MM.1S (cell line): Measurements from ENCODE around the gene LMAN2L.

Source experiments
- DNase-seq: peaks from one replicate; pipeline ENCODE4 v3.0.0-alpha.2; 2015
- H2AFZ ChIP-seq: fragments of 300-600 bp; sonication (generic); 2 replicates; pipeline ENCODE4 v1.6.0; 2016; ENCODE audit warnings: antibody characterized with exemption, low read length
- H3F3A ChIP-seq: fragments of 300-600 bp; sonication (generic); 2 replicates; pipeline ENCODE4 v1.6.1; 2016; ENCODE audit warnings: mild to moderate bottlenecking, antibody characterized with exemption, low read length, moderate library complexity, mixed read lengths; ENCODE audit not compliant: insufficient read depth
- H3K27ac ChIP-seq: fragments of 300-600 bp; sonication (generic); 2 replicates; pipeline ENCODE4 v1.5.1; 2016; ENCODE audit warnings: mild to moderate bottlenecking, low read length
- H3K27me3 ChIP-seq: fragments of 300-600 bp; sonication (generic); replicated peaks from 2 replicates; pipeline ENCODE4 v1.6.0; 2016; ENCODE audit warnings: low read length; ENCODE audit not compliant: insufficient read depth
- H3K36me3 ChIP-seq: fragments of 300-600 bp; sonication (generic); replicated peaks from 2 replicates; pipeline ENCODE4 v1.6.1; 2016; ENCODE audit warnings: mild to moderate bottlenecking, low read length, mixed read lengths; ENCODE audit not compliant: insufficient read depth
- H3K4me1 ChIP-seq: fragments of 300-600 bp; sonication (generic); 2 replicates; pipeline ENCODE4 v1.6.1; 2016; ENCODE audit warnings: low read length, mixed read lengths
- H3K4me2 ChIP-seq: fragments of 300-600 bp; sonication (generic); 2 replicates; pipeline ENCODE4 v1.6.0; 2016; ENCODE audit warnings: low read depth, low read length
- H3K4me3 ChIP-seq: fragments of 300-600 bp; sonication (generic); 2 replicates; pipeline ENCODE4 v1.5.1; 2016; ENCODE audit warnings: low read length, mixed read lengths
- H3K79me2 ChIP-seq: fragments of 300-600 bp; sonication (generic); 2 replicates; pipeline ENCODE4 v1.6.1; 2016; ENCODE audit warnings: mixed run types, low read length, mixed read lengths
- H3K9ac ChIP-seq: fragments of 300-600 bp; sonication (generic); 2 replicates; pipeline ENCODE4 v1.6.1; 2016; ENCODE audit warnings: low read length, mixed read lengths
- H3K9me2 ChIP-seq: fragments of 300-600 bp; sonication (generic); replicated peaks from 2 replicates; pipeline ENCODE4 v1.6.1; 2016; ENCODE audit warnings: mild to moderate bottlenecking, low read length, mixed read lengths; ENCODE audit not compliant: insufficient read depth
- H3K9me3 ChIP-seq: fragments of 300-600 bp; sonication (generic); replicated peaks from 2 replicates; pipeline ENCODE4 v1.6.1; 2016; ENCODE audit warnings: mild to moderate bottlenecking, low read length, mixed read lengths; ENCODE audit not compliant: insufficient read depth
- H4K20me1 ChIP-seq: fragments of 300-600 bp; sonication (generic); 2 replicates; pipeline ENCODE4 v1.6.1; 2016; ENCODE audit warnings: mild to moderate bottlenecking, low read length, moderate library complexity, mixed read lengths; ENCODE audit not compliant: insufficient read depth
- CTCF ChIP-seq: fragments of 300-600 bp; sonication (generic); IDR thresholded peaks from 2 replicates; pipeline ENCODE4 v1.5.1; 2016; ENCODE audit warnings: antibody characterized with exemption, low read length, mixed read lengths
- EZH2 ChIP-seq: fragments of 300-600 bp; sonication (generic); optimal IDR thresholded peaks from 2 replicates; pipeline ENCODE3; 2017; ENCODE audit warnings: low read depth, mild to moderate bottlenecking, antibody characterized with exemption, low read length, mixed read lengths
- EZH2phosphoT487 ChIP-seq: fragments of 300-600 bp; sonication (generic); IDR thresholded peaks from 2 replicates; pipeline ENCODE4 v1.6.1; 2018; ENCODE audit warnings: antibody characterized with exemption, low read length

The LMAN2L gene

GRCh38 chr2:96773922-96774321, 34.1 kb upstream of the LMAN2L start:
- Histone ChIP-seq H3K4me2 (peak overlapping the region; percentile 70), H3K4me1 (no peaks in the 10 kb centered on the region), H3K79me2 (no peaks in the 10 kb centered on the region), H3F3A (no peaks in the 10 kb centered on the region), H3K27me3 (no peaks in the 10 kb centered on the region), H3K9ac (peak overlapping the region; percentile 29; the same call in 1 of the 2 replicates), H4K20me1 (no peaks in the 10 kb centered on the region), H3K27ac (peak overlapping the region; percentile 26; the same call in 1 of the 2 replicates), H2AFZ (peak overlapping the region; percentile 86), H3K4me3 (peak overlapping the region; percentile 54), H3K9me2 (no peaks in the 10 kb centered on the region), H3K36me3 (no peaks in the 10 kb centered on the region), H3K9me3 (no peaks in the 10 kb centered on the region)
- TF ChIP-seq EZH2 (no peak), CTCF (no peak), EZH2phosphoT487 (no peak)
- peak; percentile 50 for DNase-seq

GRCh38 chr2:96772903-96773671, 33.2 kb upstream of the LMAN2L start:
- Histone ChIP-seq H3K4me1 (no peaks in the 10 kb centered on the region), H3K4me2 (no peak overlapping the region)

GRCh38 chr2:96771796-96772618, 32.1 kb upstream of the LMAN2L start:
- H3K4me2 ChIP-seq: no peak overlapping the region
- H3K79me2 ChIP-seq: peaks cover 3% of the 10 kb centered on the region; the same call in 1 of the 2 replicates
- H3K9me2 ChIP-seq: no peaks in the 10 kb centered on the region
- no peak overlapping the region for H3K27ac ChIP-seq
- no peaks in the 10 kb centered on the region for H3K9me3 ChIP-seq
- H3K4me3 ChIP-seq: no peak overlapping the region
- TF ChIP-seq CTCF (no peak), EZH2 (no peak), EZH2phosphoT487 (no peak)
- H3K27me3 ChIP-seq: no peaks in the 10 kb centered on the region
- no peaks in the 10 kb centered on the region for H3K4me1 ChIP-seq
- DNase-seq: no peak
- H3K9ac ChIP-seq: no peak overlapping the region
- no peaks in the 10 kb centered on the region for H3K36me3 ChIP-seq
- no peak overlapping the region for H2AFZ ChIP-seq
- H4K20me1 ChIP-seq: no peaks in the 10 kb centered on the region
- H3F3A ChIP-seq: no peaks in the 10 kb centered on the region

More at GRCh38 chr2:96772903-96773671, 33.2 kb upstream of the LMAN2L start:
- no peak for TF ChIP-seq CTCF
- no peak for TF ChIP-seq EZH2phosphoT487
- TF ChIP-seq EZH2: no peak
- H3K9me3 ChIP-seq: no peaks in the 10 kb centered on the region
- DNase-seq: no peak
- no peaks in the 10 kb centered on the region for H3K27me3 ChIP-seq
- no peaks in the 10 kb centered on the region for H3K79me2 ChIP-seq
- no peak overlapping the region for H2AFZ ChIP-seq
- H3K27ac ChIP-seq: no peak overlapping the region
- no peak overlapping the region for H3K4me3 ChIP-seq
- H3K36me3 ChIP-seq: no peaks in the 10 kb centered on the region
- no peak overlapping the region for H3K9ac ChIP-seq
- H3K9me2 ChIP-seq: no peaks in the 10 kb centered on the region
- no peaks in the 10 kb centered on the region for H3F3A ChIP-seq
- no peaks in the 10 kb centered on the region for H4K20me1 ChIP-seq
